Esophagus (tissue), 2 donors: ENCODE results near the gene TMEM25. TPM values are rescaled to one million over a fixed set of nuclear protein-coding genes. Genes with fewer than 3 reads are reported as not detected.

ENCODE experiments used
- H3K27ac ChIP-seq, 2 donors: one replicate each; pipeline ENCODE4 v1.5.1; 2013; ENCODE audit warnings: low read depth in 2 of 2, mild to moderate bottlenecking in 2 of 2, inconsistent platforms in 1 of 2, low read length in 1 of 2, moderate library complexity in 1 of 2
- H3K27me3 ChIP-seq, 2 donors: one replicate each; pipeline ENCODE4 v1.6.1; 2013; ENCODE audit warnings: low read length in 2 of 2, control low read depth in 1 of 2, mild to moderate bottlenecking in 1 of 2; ENCODE audit not compliant: insufficient read depth in 2 of 2, control insufficient read depth in 1 of 2
- H3K36me3 ChIP-seq, 2 donors: one replicate each; pipeline ENCODE4 v1.6.1; 2013; ENCODE audit warnings: low read length in 1 of 2; ENCODE audit not compliant: control insufficient read depth in 2 of 2, insufficient read depth in 2 of 2
- H3K4me1 ChIP-seq, 2 donors: one replicate each; pipeline ENCODE4 v1.6.1; 2013; ENCODE audit warnings: low read length in 1 of 2; ENCODE audit not compliant: control insufficient read depth in 2 of 2, insufficient read depth in 2 of 2
- H3K4me3 ChIP-seq, 2 donors: one replicate each; pipeline ENCODE4 v1.5.1; 2013; ENCODE audit warnings: low read length in 2 of 2, mild to moderate bottlenecking in 2 of 2, low read depth in 1 of 2, moderate library complexity in 1 of 2
- H3K9me3 ChIP-seq, 2 donors: one replicate each; pipeline ENCODE4 v1.6.1; 2013; ENCODE audit warnings: mild to moderate bottlenecking in 2 of 2, low read depth in 1 of 2, low read length in 1 of 2, moderate library complexity in 1 of 2; ENCODE audit not compliant: control insufficient read depth in 2 of 2, insufficient read depth in 1 of 2
- WGBS, 2 donors: extraction: QIAGEN DNeasy Blood & Tissue Kit; methylation state at CpG; one replicate each; pipeline ENCODE4 v1.1.7; 2013; 5-methylcytosine and 5-hydroxymethylcytosine counted together
- polyA plus RNA-seq, 2 donors: library from polyadenylated mRNA; stranded (reverse); fragments of 200-250 nt; gene quantifications; one replicate each; pipeline ENCODE4 v1.2.3, GENCODE V29; 2013
- donor health status: healthy with polysubstance abuse.
- donor health status: Bipolar disorder and iron deficiency.

Gene TMEM25
- polyA plus RNA-seq, 2 donors = 5.3 to 6.0 TPM

GRCh38 chr11:118514103-118514502 lies 16.9 kb upstream of the TMEM25 start:
- H3K27ac ChIP-seq = no peak overlapping the region
- WGBS, 2 donors = 77 to 82% methylated on average over 7 of the region's 7 CpGs
- H3K27me3 ChIP-seq = no peaks in the 10 kb centered on the region
- H3K4me3 ChIP-seq = no peak overlapping the region
- peaks cover 11 to 14% of the 10 kb centered on the region in 2 donors for H3K36me3 ChIP-seq
- no peaks in the 10 kb centered on the region for H3K4me1 ChIP-seq
- H3K9me3 ChIP-seq = no peaks in the 10 kb centered on the region

- Histone ChIP-seq H3K36me3 (peaks cover 3 to 25% of the 10 kb centered on the region in 2 donors), H3K4me1 (no peaks in the 10 kb centered on the region), H3K27ac (no peak overlapping the region), H3K9me3 (no peaks in the 10 kb centered on the region), H3K4me3 (no peak overlapping the region), H3K27me3 (no peaks in the 10 kb centered on the region)
- 83 to 86% methylated on average over 6 of the region's 6 CpGs for WGBS, 2 donors
These were observed 11.4 kb upstream of the TMEM25 start for GRCh38 chr11:118519549-118519948.

- Histone ChIP-seq H3K27me3 (no peaks in the 10 kb centered on the region), H3K4me1 (no peaks in the 10 kb centered on the region), H3K36me3 (peaks cover 3 to 22% of the 10 kb centered on the region in 2 donors), H3K4me3 (no peak overlapping the region), H3K27ac (no peak overlapping the region), H3K9me3 (no peaks in the 10 kb centered on the region)
- WGBS, 2 donors = 76 to 85% methylated on average over 13 of the region's 13 CpGs
These were observed 9.1 kb upstream of the TMEM25 start for GRCh38 chr11:118521892-118522311.

- H3K36me3 ChIP-seq = peaks cover 3 to 22% of the 10 kb centered on the region in 2 donors
- no peaks in the 10 kb centered on the region for H3K9me3 ChIP-seq
- 45 to 47% methylated on average over 6 of the region's 6 CpGs for WGBS, 2 donors
- no peaks in the 10 kb centered on the region for H3K4me1 ChIP-seq
- H3K4me3 ChIP-seq = no peak overlapping the region
- H3K27ac ChIP-seq = no peak overlapping the region
- H3K27me3 ChIP-seq = no peaks in the 10 kb centered on the region
These were observed 8.4 kb upstream of the TMEM25 start for GRCh38 chr11:118522571-118523072.

GRCh38 chr11:118524356-118524755 lies 6.6 kb upstream of the TMEM25 start:
- Histone ChIP-seq H3K4me1 (peaks cover 2 to 6% of the 10 kb centered on the region in 2 donors), H3K27ac (no peak overlapping the region), H3K9me3 (no peaks in the 10 kb centered on the region), H3K36me3 (peaks cover 3 to 22% of the 10 kb centered on the region in 2 donors), H3K27me3 (no peaks in the 10 kb centered on the region), H3K4me3 (no peak overlapping the region)

GRCh38 chr11:118524757-118525470 lies 6.1 kb upstream of the TMEM25 start:
- WGBS, 2 donors = 82 to 85% methylated on average over 6 of the region's 6 CpGs
- H3K27ac ChIP-seq = no peak overlapping the region
- no peak overlapping the region for H3K4me3 ChIP-seq
- no peaks in the 10 kb centered on the region for H3K27me3 ChIP-seq
- H3K36me3 ChIP-seq = peaks cover 3 to 20% of the 10 kb centered on the region in 2 donors
- H3K9me3 ChIP-seq = no peaks in the 10 kb centered on the region
- peaks cover 2 to 9% of the 10 kb centered on the region in 2 donors for H3K4me1 ChIP-seq

GRCh38 chr11:118526688-118527087 lies 4.3 kb upstream of the TMEM25 start:
- Histone ChIP-seq H3K4me3 (no peak overlapping the region), H3K27ac (no peak overlapping the region), H3K27me3 (no peaks in the 10 kb centered on the region), H3K9me3 (no peaks in the 10 kb centered on the region), H3K36me3 (peaks cover 3 to 17% of the 10 kb centered on the region in 2 donors), H3K4me1 (peaks cover 2 to 15% of the 10 kb centered on the region in 2 donors)
- WGBS, 2 donors = 82 to 83% methylated on average over 2 of the region's 2 CpGs

GRCh38 chr11:118527109-118527508 lies 3.9 kb upstream of the TMEM25 start, which contains the start of gene TTC36:
TSS of gene TTC36 (plus strand) at chr11:118527474. CDS start at chr11:118527495, 21 bp downstream.
- WGBS, 2 donors = 52 to 57% methylated on average over 3 of the region's 3 CpGs
- Histone ChIP-seq H3K4me3 (no peak within 1 kb of the TSS), H3K9me3 (no peaks in the 10 kb centered on the region), H3K4me1 (peaks cover 2 to 18% of the 10 kb centered on the region in 2 donors), H3K27ac (no peak within 1 kb of the TSS), H3K27me3 (no peaks in the 10 kb centered on the region), H3K36me3 (peaks cover 3 to 12% of the 10 kb centered on the region in 2 donors)

- Histone ChIP-seq H3K27ac (no peak overlapping the region), H3K9me3 (no peaks in the 10 kb centered on the region), H3K4me3 (no peak overlapping the region), H3K27me3 (no peaks in the 10 kb centered on the region), H3K36me3 (peaks cover 3 to 10% of the 10 kb centered on the region in 2 donors), H3K4me1 (peaks cover 2 to 18% of the 10 kb centered on the region in 2 donors)
- WGBS, 2 donors = 89 to 91% methylated on average over 6 of the region's 6 CpGs
These were observed 2.5 kb upstream of the TMEM25 start for GRCh38 chr11:118528511-118528910.
